DOHH2 (cell line): ENCODE data around the gene ZIC4.

ENCODE experiments used
- EZH2phosphoT487 ChIP-seq: fragments of 200-600 bp; sonication (generic); IDR thresholded peaks from 2 replicates; pipeline ENCODE4 v1.6.1; 2017; ENCODE audit warnings: borderline replicate concordance, mild to moderate bottlenecking, antibody characterized with exemption, low read length, moderate library complexity, mixed read lengths
- TF ChIP-seq, protein P1 (sequence below): fragments of 200-600 bp; sonication (generic); IDR thresholded peaks from one replicate; pipeline ENCODE4 v1.5.1; 2014; ENCODE audit warnings: antibody characterized with exemption, mild to moderate bottlenecking, low read depth, low read length; ENCODE audit not compliant: poor library complexity, severe bottlenecking

DNA sequence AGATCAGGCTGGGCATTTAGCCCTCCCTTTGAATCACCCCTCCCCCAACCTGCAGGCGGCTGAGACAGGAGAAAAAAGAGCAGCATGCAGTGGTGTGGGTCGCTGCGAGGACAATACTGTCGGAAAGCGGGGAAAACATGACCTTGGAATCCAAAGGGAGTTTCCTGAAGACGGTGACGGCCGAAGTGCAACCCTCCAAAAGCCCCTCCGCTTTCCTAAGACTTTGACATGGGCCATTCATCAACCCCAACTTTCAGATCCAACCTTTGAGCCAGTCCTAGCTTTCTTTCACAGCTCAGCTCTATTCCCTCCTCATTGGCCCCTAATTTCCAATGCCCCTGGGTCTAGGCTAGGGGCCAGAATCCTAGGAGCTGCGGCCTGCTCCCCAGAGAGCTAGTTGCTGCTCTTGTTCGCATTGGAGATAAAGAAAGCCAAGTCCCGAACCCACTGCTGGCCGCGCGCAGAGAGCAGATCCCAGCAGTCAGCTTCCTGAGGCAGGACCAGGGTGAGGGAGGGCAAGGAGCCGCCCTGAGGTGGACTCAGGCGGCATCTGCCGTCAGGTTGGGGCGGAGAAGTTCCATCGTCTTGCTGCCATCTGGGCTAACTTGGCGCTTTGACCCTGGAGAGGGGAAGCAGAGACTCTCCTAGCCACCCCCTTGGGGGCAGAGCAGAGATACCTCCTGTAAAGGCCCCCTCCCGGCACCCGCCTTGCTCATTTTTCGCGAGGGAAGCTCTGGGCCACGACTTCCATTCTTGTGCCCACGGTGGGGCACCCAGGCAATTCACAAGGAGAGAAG lies 914 bp downstream of the ZIC4 start:
- TF ChIP-seq, protein P1, sequence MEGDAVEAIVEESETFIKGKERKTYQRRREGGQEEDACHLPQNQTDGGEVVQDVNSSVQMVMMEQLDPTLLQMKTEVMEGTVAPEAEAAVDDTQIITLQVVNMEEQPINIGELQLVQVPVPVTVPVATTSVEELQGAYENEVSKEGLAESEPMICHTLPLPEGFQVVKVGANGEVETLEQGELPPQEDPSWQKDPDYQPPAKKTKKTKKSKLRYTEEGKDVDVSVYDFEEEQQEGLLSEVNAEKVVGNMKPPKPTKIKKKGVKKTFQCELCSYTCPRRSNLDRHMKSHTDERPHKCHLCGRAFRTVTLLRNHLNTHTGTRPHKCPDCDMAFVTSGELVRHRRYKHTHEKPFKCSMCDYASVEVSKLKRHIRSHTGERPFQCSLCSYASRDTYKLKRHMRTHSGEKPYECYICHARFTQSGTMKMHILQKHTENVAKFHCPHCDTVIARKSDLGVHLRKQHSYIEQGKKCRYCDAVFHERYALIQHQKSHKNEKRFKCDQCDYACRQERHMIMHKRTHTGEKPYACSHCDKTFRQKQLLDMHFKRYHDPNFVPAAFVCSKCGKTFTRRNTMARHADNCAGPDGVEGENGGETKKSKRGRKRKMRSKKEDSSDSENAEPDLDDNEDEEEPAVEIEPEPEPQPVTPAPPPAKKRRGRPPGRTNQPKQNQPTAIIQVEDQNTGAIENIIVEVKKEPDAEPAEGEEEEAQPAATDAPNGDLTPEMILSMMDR: no peak
- no peak for TF ChIP-seq EZH2phosphoT487
